IPS-18a (cell line): Measurements from ENCODE around the gene LRSAM1.

ENCODE experiments used
- H3K27ac ChIP-seq: one replicate; pipeline ENCODE4 v1.5.1; 2013; ENCODE audit warnings: low read length
- H3K27me3 ChIP-seq: one replicate; pipeline ENCODE4 v1.6.1; 2013; ENCODE audit warnings: mild to moderate bottlenecking, low read length; ENCODE audit not compliant: control insufficient read depth, insufficient read depth
- H3K36me3 ChIP-seq: one replicate; pipeline ENCODE4 v1.6.1; 2013; ENCODE audit warnings: low read depth, low read length; ENCODE audit not compliant: control insufficient read depth
- H3K4me1 ChIP-seq: one replicate; pipeline ENCODE4 v1.6.1; 2013; ENCODE audit warnings: low read depth, low read length; ENCODE audit not compliant: control insufficient read depth
- H3K4me3 ChIP-seq: one replicate; pipeline ENCODE4 v1.5.1; 2013; ENCODE audit warnings: low read length
- H3K9ac ChIP-seq: one replicate; pipeline ENCODE4 v1.6.1; 2013; ENCODE audit warnings: mild to moderate bottlenecking, low read length, moderate library complexity
- H3K9me3 ChIP-seq: one replicate; pipeline ENCODE4 v1.6.1; 2013; ENCODE audit warnings: low read depth, low read length; ENCODE audit not compliant: control insufficient read depth

LRSAM1 gene

GRCh38 chr9:127492616-127493015 is 41.3 kb downstream of the LRSAM1 start:
- Histone ChIP-seq H3K4me1 (no peaks in the 10 kb centered on the region), H3K4me3 (no peak overlapping the region), H3K36me3 (peaks cover 13% of the 10 kb centered on the region), H3K9ac (no peak overlapping the region), H3K27ac (no peak overlapping the region), H3K27me3 (no peaks in the 10 kb centered on the region), H3K9me3 (no peaks in the 10 kb centered on the region)

GRCh38 chr9:127493592-127494303 is 42.4 kb downstream of the LRSAM1 start:
- Histone ChIP-seq H3K27me3 (no peaks in the 10 kb centered on the region), H3K27ac (no peak overlapping the region), H3K9ac (no peak overlapping the region), H3K4me1 (no peaks in the 10 kb centered on the region), H3K4me3 (no peak overlapping the region), H3K9me3 (no peaks in the 10 kb centered on the region), H3K36me3 (peaks cover 13% of the 10 kb centered on the region)

GRCh38 chr9:127494304-127494702 is 43.0 kb downstream of the LRSAM1 start:
- H3K27me3 ChIP-seq, result no peaks in the 10 kb centered on the region
- peaks cover 13% of the 10 kb centered on the region for H3K36me3 ChIP-seq
- H3K9me3 ChIP-seq, result no peaks in the 10 kb centered on the region
- H3K27ac ChIP-seq, result no peak overlapping the region
- H3K9ac ChIP-seq, result no peak overlapping the region
- no peaks in the 10 kb centered on the region for H3K4me1 ChIP-seq
- no peak overlapping the region for H3K4me3 ChIP-seq

GRCh38 chr9:127495884-127496555 is 44.7 kb downstream of the LRSAM1 start:
- Histone ChIP-seq H3K27ac (no peak overlapping the region), H3K4me1 (no peaks in the 10 kb centered on the region), H3K4me3 (no peak overlapping the region), H3K9me3 (no peaks in the 10 kb centered on the region), H3K27me3 (no peaks in the 10 kb centered on the region), H3K9ac (no peak overlapping the region), H3K36me3 (peaks cover 13% of the 10 kb centered on the region)

GRCh38 chr9:127496974-127497373 is 45.7 kb downstream of the LRSAM1 start:
- no peaks in the 10 kb centered on the region for H3K9me3 ChIP-seq
- H3K4me1 ChIP-seq, result no peaks in the 10 kb centered on the region
- no peak overlapping the region for H3K9ac ChIP-seq
- peaks cover 13% of the 10 kb centered on the region for H3K36me3 ChIP-seq
- no peak overlapping the region for H3K27ac ChIP-seq
- no peak overlapping the region for H3K4me3 ChIP-seq
- H3K27me3 ChIP-seq, result no peaks in the 10 kb centered on the region

GRCh38 chr9:127497656-127498290 is 46.5 kb downstream of the LRSAM1 start:
- Histone ChIP-seq H3K4me3 (no peak overlapping the region), H3K36me3 (peaks cover 13% of the 10 kb centered on the region), H3K27me3 (no peaks in the 10 kb centered on the region), H3K4me1 (no peaks in the 10 kb centered on the region), H3K9ac (no peak overlapping the region), H3K9me3 (no peaks in the 10 kb centered on the region), H3K27ac (no peak overlapping the region)

GRCh38 chr9:127498298-127498697 is 47.0 kb downstream of the LRSAM1 start:
- Histone ChIP-seq H3K4me3 (no peak overlapping the region), H3K9ac (no peak overlapping the region), H3K4me1 (no peaks in the 10 kb centered on the region), H3K27ac (no peak overlapping the region), H3K36me3 (peaks cover 13% of the 10 kb centered on the region), H3K9me3 (no peaks in the 10 kb centered on the region), H3K27me3 (no peaks in the 10 kb centered on the region)

GRCh38 chr9:127500399-127500798 is 49.1 kb downstream of the LRSAM1 start:
- no peak overlapping the region for H3K9ac ChIP-seq
- H3K9me3 ChIP-seq, result no peaks in the 10 kb centered on the region
- peaks cover 9% of the 10 kb centered on the region for H3K36me3 ChIP-seq
- H3K4me1 ChIP-seq, result no peaks in the 10 kb centered on the region
- no peaks in the 10 kb centered on the region for H3K27me3 ChIP-seq
- H3K4me3 ChIP-seq, result no peak overlapping the region
- no peak overlapping the region for H3K27ac ChIP-seq

- Histone ChIP-seq H3K27me3 (no peaks in the 10 kb centered on the region), H3K27ac (no peak overlapping the region), H3K36me3 (peaks cover 9% of the 10 kb centered on the region), H3K9me3 (no peaks in the 10 kb centered on the region), H3K4me1 (no peaks in the 10 kb centered on the region), H3K4me3 (no peak overlapping the region), H3K9ac (no peak overlapping the region)
Observed at GRCh38 chr9:127500862-127501261, 49.6 kb downstream of the LRSAM1 start.

GRCh38 chr9:127501821-127502343 is 50.6 kb downstream of the LRSAM1 start:
- H3K27me3 ChIP-seq, result no peaks in the 10 kb centered on the region
- H3K9me3 ChIP-seq, result no peaks in the 10 kb centered on the region
- H3K9ac ChIP-seq, result no peak overlapping the region
- peaks cover 3% of the 10 kb centered on the region for H3K36me3 ChIP-seq
- H3K4me1 ChIP-seq, result no peaks in the 10 kb centered on the region
- no peak overlapping the region for H3K4me3 ChIP-seq
- no peak overlapping the region for H3K27ac ChIP-seq

GRCh38 chr9:127502706-127503378 is 51.5 kb downstream of the LRSAM1 start:
- Histone ChIP-seq H3K27me3 (no peaks in the 10 kb centered on the region), H3K4me1 (no peaks in the 10 kb centered on the region), H3K36me3 (no peaks in the 10 kb centered on the region), H3K9me3 (no peaks in the 10 kb centered on the region), H3K27ac (no peak overlapping the region), H3K9ac (no peak overlapping the region), H3K4me3 (no peak overlapping the region)
